IMR-90 (cell line): Measurements from ENCODE around the gene RGS12. TPM values are rescaled to one million over a fixed set of nuclear protein-coding genes. Genes with fewer than 3 reads are reported as not detected.

Source experiments
- ATAC-seq: fragments of 200-7000 bp; cut with Tn5 transposase; 2 replicates; pipeline ENCODE4 v1.9.1; 2020; ENCODE audit warnings: low read depth, mild to moderate bottlenecking, moderate library complexity
- BruUV-seq: library from RNA; stranded (reverse); fragments of 400-500 nt; replicated peaks from 2 replicates; lab custom pipeline; 2021; lab: Mats Ljungman, UMichigan
- CTCF ChIA-PET: fragments of 300-600 bp; formaldehyde crosslinking; extraction: SDS; loops from one replicate; lab custom pipeline; 2021; ENCODE audit warnings: antibody characterized with exemption; lab: Yijun Ruan, JAX
- POLR2A ChIA-PET: fragments of 300-600 bp; sonication (Branson Sonifier 250); formaldehyde crosslinking; loops from one replicate; lab custom pipeline; 2022; ENCODE audit warnings: antibody characterized with exemption; ENCODE audit not compliant: unreplicated experiment; lab: Charles Lee
- DNase-seq: peaks from one replicate; pipeline ENCODE4 v3.0.0; 2013
- H2AFZ ChIP-seq: replicated peaks from 2 replicates; pipeline ENCODE3; 2013; ENCODE audit warnings: low read length, mild to moderate bottlenecking; ENCODE audit not compliant: poor library complexity
- H2AK5ac ChIP-seq: 2 replicates; pipeline ENCODE4 v1.6.1; 2013; ENCODE audit warnings: low read depth, low read length, inconsistent platforms
- H2AK9ac ChIP-seq: replicated peaks from 2 replicates; pipeline ENCODE3; 2013; ENCODE audit warnings: mild to moderate bottlenecking, low read depth, low read length, moderate library complexity; ENCODE audit not compliant: poor library complexity
- H2BK120ac ChIP-seq: 2 replicates; pipeline ENCODE4 v1.6.1; 2013; ENCODE audit warnings: low read depth, low read length, inconsistent platforms
- H2BK15ac ChIP-seq: 3 replicates; pipeline ENCODE4 v1.6.1; 2013; ENCODE audit warnings: low read depth, low read length, inconsistent platforms
- H2BK20ac ChIP-seq: 2 replicates; pipeline ENCODE4 v1.6.1; 2013; ENCODE audit warnings: low read depth, mild to moderate bottlenecking, inconsistent platforms, low read length, moderate library complexity
- H2BK5ac ChIP-seq: 2 replicates; pipeline ENCODE4 v1.6.1; 2013; ENCODE audit warnings: mild to moderate bottlenecking, low read depth, low read length, inconsistent platforms; ENCODE audit not compliant: poor library complexity, severe bottlenecking
- H3K14ac ChIP-seq: replicated peaks from 2 replicates; pipeline ENCODE4 v1.6.1; 2013; ENCODE audit warnings: low read depth, low read length, inconsistent platforms
- H3K18ac ChIP-seq: 2 replicates; pipeline ENCODE4 v1.6.1; 2013; ENCODE audit warnings: low read depth, low read length, control low read depth
- H3K23ac ChIP-seq: 2 replicates; pipeline ENCODE4 v1.6.1; 2013; ENCODE audit warnings: low read depth, low read length, inconsistent platforms
- H3K27ac ChIP-seq: 2 replicates; pipeline ENCODE4 v1.5.1; 2013; ENCODE audit warnings: mild to moderate bottlenecking, control low read depth, low read length; ENCODE audit not compliant: insufficient read depth
- H3K27me3 ChIP-seq: 2 replicates; pipeline ENCODE4 v1.6.1; 2013; ENCODE audit warnings: low read length; ENCODE audit not compliant: control insufficient read depth, insufficient read depth
- H3K36me3 ChIP-seq: 2 replicates; pipeline ENCODE4 v1.6.1; 2013; ENCODE audit warnings: low read length, mixed read lengths; ENCODE audit not compliant: control insufficient read depth, insufficient read depth
- H3K4ac ChIP-seq: 2 replicates; pipeline ENCODE4 v1.6.1; 2013; ENCODE audit warnings: low read depth, low read length, inconsistent platforms
- H3K4me1 ChIP-seq: 2 replicates; pipeline ENCODE4 v1.6.1; 2013; ENCODE audit warnings: low read length, mixed read lengths; ENCODE audit not compliant: control insufficient read depth, insufficient read depth
- H3K4me2 ChIP-seq: 2 replicates; pipeline ENCODE4 v1.6.1; 2013; ENCODE audit warnings: low read depth, mild to moderate bottlenecking, control low read depth, low read length, moderate library complexity
- H3K4me3 ChIP-seq: 2 replicates; pipeline ENCODE4 v1.5.1; 2013; ENCODE audit warnings: low read depth, mild to moderate bottlenecking, control low read depth, low read length, moderate library complexity; ENCODE audit not compliant: insufficient read depth
- H3K56ac ChIP-seq: 2 replicates; pipeline ENCODE4 v1.6.1; 2013; ENCODE audit warnings: low read length, inconsistent platforms; ENCODE audit not compliant: insufficient read depth; ENCODE audit errors: extremely low read depth
- H3K79me1 ChIP-seq, 2 experiments: 2 replicates each; pipeline ENCODE4 v1.6.1; 2013; ENCODE audit warnings: low read length in 2 of 2, inconsistent platforms in 1 of 2, low read depth in 1 of 2
- H3K9ac ChIP-seq: 2 replicates; pipeline ENCODE4 v1.6.1; 2013; ENCODE audit warnings: low read depth, low read length, control low read depth
- H3K9me1 ChIP-seq: 2 replicates; pipeline ENCODE4 v1.6.1; 2013; ENCODE audit warnings: low read length, inconsistent platforms; ENCODE audit not compliant: insufficient read depth
- H3K9me3 ChIP-seq: 2 replicates; pipeline ENCODE4 v1.6.1; 2013; ENCODE audit warnings: low read length; ENCODE audit not compliant: control insufficient read depth, insufficient read depth
- H4K20me1 ChIP-seq: 2 replicates; pipeline ENCODE4 v1.6.1; 2013; ENCODE audit warnings: low read length, inconsistent platforms; ENCODE audit not compliant: insufficient read depth
- H4K5ac ChIP-seq: 2 replicates; pipeline ENCODE4 v1.6.1; 2013; ENCODE audit warnings: mild to moderate bottlenecking, low read depth, low read length, control low read depth
- H4K8ac ChIP-seq, 2 experiments: 2 replicates each; pipeline ENCODE4 v1.6.1; 2013; ENCODE audit warnings: low read depth in 2 of 2, low read length in 2 of 2, control low read depth in 1 of 2, inconsistent platforms in 1 of 2
- H4K91ac ChIP-seq: 2 replicates; pipeline ENCODE4 v1.6.1; 2013; ENCODE audit warnings: low read depth, low read length, inconsistent platforms; ENCODE audit not compliant: insufficient read depth
- BHLHE40 ChIP-seq: fragments of 150-350 bp; IDR thresholded peaks from 2 replicates; pipeline ENCODE4 v1.6.1; 2016; ENCODE audit warnings: mild to moderate bottlenecking, low read depth, low read length
- FOS ChIP-seq: fragments of 150-350 bp; IDR thresholded peaks from 2 replicates; pipeline ENCODE4 v1.6.1; 2016; ENCODE audit warnings: low read depth, low read length
- MAZ ChIP-seq: IDR thresholded peaks from 2 replicates; pipeline ENCODE4 v1.6.1; 2012; ENCODE audit warnings: low read depth, mild to moderate bottlenecking, low read length, improper control_type of control experiment, moderate library complexity, borderline replicate concordance
- RFX5 ChIP-seq: IDR thresholded peaks from 2 replicates; pipeline ENCODE4 v1.8.0; 2012; ENCODE audit warnings: low read depth, mild to moderate bottlenecking, low read length, moderate library complexity
- SMC3 ChIP-seq: fragments of 150-350 bp; IDR thresholded peaks from 2 replicates; pipeline ENCODE4 v1.6.1; 2016; ENCODE audit warnings: low read depth, mild to moderate bottlenecking, antibody characterized with exemption, low read length, moderate library complexity
- WGBS, 2 experiments: methylation state at CpG; one replicate each; pipeline versions ENCODE4 v1.1.5 to v1.1.7; 2013; ENCODE audit warnings: missing lambda C conversion rate in 2 of 2; ENCODE audit not compliant: insufficient read length in 1 of 2; ENCODE audit errors: extremely low coverage in 2 of 2; 5-methylcytosine and 5-hydroxymethylcytosine counted together
- dilution Hi-C: fragments of 300-500 bp; cut with HindIII; formaldehyde crosslinking; loops from one replicate; pipeline ENCODE4 v1.14.3; 2018; ENCODE audit warnings: low sequenced_read_pairs; ENCODE audit not compliant: unreplicated experiment
- in situ Hi-C: fragments of 300-500 bp; cut with MboI; formaldehyde crosslinking; loops from 3 replicates; pipeline ENCODE4 v1.14.3; 2019; ENCODE audit warnings: low sequenced_read_pairs, inconsistent platforms, mixed read lengths
- intact Hi-C: fragments of 100-400 bp; cut with micrococcal nuclease; formaldehyde crosslinking; loops from 2 replicates; pipeline ENCODE4 v1.10.0; 2022
- polyA plus RNA-seq, 3 experiments: library from polyadenylated mRNA; depleted of rRNA; stranded (reverse); fragments of >200 nt; gene quantifications; 2 replicates each; pipeline ENCODE4 v1.2.3, GENCODE V29; 2012; ENCODE audit warnings: low replicate concordance in 1 of 3
- total RNA-seq: library from RNA; depleted of rRNA; stranded (reverse); fragments of >200 nt; gene quantifications from 2 replicates; pipeline ENCODE4 v1.2.3, GENCODE V29; 2012
- TF ChIP-seq, protein P1 (sequence below): fragments of 150-350 bp; IDR thresholded peaks from 2 replicates; pipeline ENCODE4 v1.6.1; 2017; ENCODE audit warnings: mild to moderate bottlenecking, antibody characterized with exemption, low read length, low read depth
- TF ChIP-seq, protein P2 (sequence below): fragments of 150-350 bp; IDR thresholded peaks from 2 replicates; pipeline ENCODE4 v1.6.1; 2016; ENCODE audit warnings: low read depth, mild to moderate bottlenecking, low read length, moderate library complexity, borderline replicate concordance

Gene RGS12
- total and polyA plus RNA-seq, 2 of the 4 experiments (the other 2 are of a cell fraction) = 11.8 to 12.0 TPM

GRCh38 chr4:3312362-3312761 lies 19.5 kb downstream of the RGS12 start:
- intact Hi-C loops = no loop called here
- H3K23ac ChIP-seq = no peak overlapping the region
- no peak overlapping the region for H2BK20ac ChIP-seq
- peaks cover 23% of the 10 kb centered on the region for H3K9me1 ChIP-seq
- no peak overlapping the region for H3K9ac ChIP-seq
- no peak overlapping the region for H3K4me2 ChIP-seq
- no peak overlapping the region; the same call in 1 of the 2 replicates for H4K91ac ChIP-seq
- BruUV-seq = no TSS peak
- peaks cover 18 to 79% of the 10 kb centered on the region in 2 experiments for H3K79me1 ChIP-seq
- no peak overlapping the region for H2BK5ac ChIP-seq
- in situ Hi-C loops = no loop called here
- no peak overlapping the region for H2AK5ac ChIP-seq
- H2AK9ac ChIP-seq = peak overlapping the region; percentile 55
- ChIA-PET CTCF (no interaction called here), POLR2A (no interaction called here)
- H3K27me3 ChIP-seq = no peaks in the 10 kb centered on the region
- H3K4me3 ChIP-seq = no peak overlapping the region
- no peak overlapping the region for H2BK15ac ChIP-seq
- H4K20me1 ChIP-seq = peaks cover 40% of the 10 kb centered on the region
- no peak overlapping the region for H3K18ac ChIP-seq
- ATAC-seq = no peak
- no peak overlapping the region for H3K4ac ChIP-seq
- TF ChIP-seq FOS (no peak), MAZ (no peak), BHLHE40 (no peak), SMC3 (no peak), RFX5 (no peak)
- TF ChIP-seq, protein P1, sequence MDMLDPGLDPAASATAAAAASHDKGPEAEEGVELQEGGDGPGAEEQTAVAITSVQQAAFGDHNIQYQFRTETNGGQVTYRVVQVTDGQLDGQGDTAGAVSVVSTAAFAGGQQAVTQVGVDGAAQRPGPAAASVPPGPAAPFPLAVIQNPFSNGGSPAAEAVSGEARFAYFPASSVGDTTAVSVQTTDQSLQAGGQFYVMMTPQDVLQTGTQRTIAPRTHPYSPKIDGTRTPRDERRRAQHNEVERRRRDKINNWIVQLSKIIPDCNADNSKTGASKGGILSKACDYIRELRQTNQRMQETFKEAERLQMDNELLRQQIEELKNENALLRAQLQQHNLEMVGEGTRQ = no peak
- TF ChIP-seq, protein P2, sequence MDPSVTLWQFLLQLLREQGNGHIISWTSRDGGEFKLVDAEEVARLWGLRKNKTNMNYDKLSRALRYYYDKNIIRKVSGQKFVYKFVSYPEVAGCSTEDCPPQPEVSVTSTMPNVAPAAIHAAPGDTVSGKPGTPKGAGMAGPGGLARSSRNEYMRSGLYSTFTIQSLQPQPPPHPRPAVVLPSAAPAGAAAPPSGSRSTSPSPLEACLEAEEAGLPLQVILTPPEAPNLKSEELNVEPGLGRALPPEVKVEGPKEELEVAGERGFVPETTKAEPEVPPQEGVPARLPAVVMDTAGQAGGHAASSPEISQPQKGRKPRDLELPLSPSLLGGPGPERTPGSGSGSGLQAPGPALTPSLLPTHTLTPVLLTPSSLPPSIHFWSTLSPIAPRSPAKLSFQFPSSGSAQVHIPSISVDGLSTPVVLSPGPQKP = no peak
- WGBS, 2 experiments = 87% methylated on average over 3 of the region's 8 CpGs; no CpG with 5 or more reads in 1 of the 2 experiments
- DNase-seq = no peak
- H3K56ac ChIP-seq = no peak overlapping the region
- no peaks in the 10 kb centered on the region for H3K9me3 ChIP-seq
- no peak overlapping the region for H4K8ac ChIP-seq
- H2AFZ ChIP-seq = no peak overlapping the region
- no peaks in the 10 kb centered on the region for H3K4me1 ChIP-seq
- peaks cover 10% of the 10 kb centered on the region for H3K36me3 ChIP-seq
- H3K27ac ChIP-seq = no peak overlapping the region
- no peak overlapping the region for H3K14ac ChIP-seq
- dilution Hi-C loops = no loop called here
- no peak overlapping the region for H4K5ac ChIP-seq
- no peak overlapping the region for H2BK120ac ChIP-seq
